ENCODE measurements around the gene RAD9A.

The RAD9A gene

GRCh38 chr11:67405688-67406339, 14.0 kb downstream of the RAD9A start:
- H3K4me2 ChIP-seq (ENCODE audit: low read length, poor library complexity, severe bottlenecking): no peak overlapping the region
- no peak for DNase-seq

DNA sequence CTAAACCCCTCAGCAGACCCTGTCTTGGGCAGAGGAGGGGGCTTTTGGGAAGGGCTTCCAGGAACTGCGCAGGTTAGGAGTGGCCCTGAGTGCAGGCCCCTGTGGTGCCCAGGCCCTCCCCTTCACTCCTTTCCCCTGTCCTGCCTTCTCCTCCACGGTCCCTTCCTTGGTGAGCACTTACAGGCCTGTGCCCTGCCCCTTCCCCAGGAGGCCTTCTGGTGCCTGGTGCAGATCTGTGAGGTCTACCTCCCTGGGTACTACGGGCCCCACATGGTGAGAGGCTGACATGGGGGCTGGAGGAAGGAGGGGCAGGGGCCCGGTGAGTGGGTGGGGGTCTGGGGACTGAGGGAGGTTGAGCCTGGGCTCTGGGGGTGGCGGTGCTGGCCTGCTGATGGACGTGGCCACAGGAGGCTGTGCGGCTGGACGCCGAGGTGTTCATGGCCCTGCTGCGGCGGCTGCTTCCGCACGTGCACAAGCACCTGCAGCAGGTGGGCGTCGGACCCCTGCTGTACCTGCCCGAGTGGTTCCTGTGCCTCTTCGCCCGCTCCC, 14.7 kb downstream of the RAD9A start:
- Histone ChIP-seq H3K27ac (ENCODE audit: low read length, poor library complexity, severe bottlenecking) (no peak overlapping the region), H2AFZ (ENCODE audit: low read depth, low read length) (no peak overlapping the region), H3K23ac (ENCODE audit: low read length in 2 of 2) (no peak overlapping the region), H4K91ac (ENCODE audit: low read length) (no peak overlapping the region), H3K9ac (ENCODE audit: low read length) (no peak overlapping the region), H3K4me1 (ENCODE audit: control insufficient read depth, insufficient read depth, low read depth, low read length) (peaks cover 11% of the 10 kb centered on the region), H3K9me3 (ENCODE audit: control insufficient read depth, low read length) (no peaks in the 10 kb centered on the region), H2BK15ac (ENCODE audit: low read depth, poor library complexity, severe bottlenecking) (no peak overlapping the region), H3K4ac (ENCODE audit: low read depth in 1 of 2, low read length in 2 of 2) (no peak overlapping the region), H3K4me3 (ENCODE audit: insufficient read depth in 1 of 2, low read depth in 1 of 2, low read length in 2 of 2) (no peak overlapping the region), H3K79me1 (replicated peaks; ENCODE audit: low read length, poor library complexity, severe bottlenecking) (no peaks in the 10 kb centered on the region), H3K36me3 (ENCODE audit: control insufficient read depth in 1 of 2, insufficient read depth in 2 of 2, low read depth in 1 of 2, low read length in 2 of 2) (no peaks in the 10 kb centered on the region), H3K4me2 (ENCODE audit: low read length, poor library complexity, severe bottlenecking) (no peak overlapping the region), H2BK5ac (ENCODE audit: low read depth, low read length, poor library complexity, severe bottlenecking) (no peak overlapping the region), H2BK12ac (ENCODE audit: low read length in 2 of 2) (peak overlapping the region in 1 of 2 experiments; percentile 10), H3K18ac (ENCODE audit: low read depth in 1 of 2, low read length in 2 of 2) (no peak overlapping the region), H3K14ac (ENCODE audit: low read length in 2 of 2) (no peak overlapping the region), H4K8ac (ENCODE audit: low read length) (no peak overlapping the region), H3K27me3 (ENCODE audit: control insufficient read depth in 1 of 2, insufficient read depth in 1 of 2, low read length in 2 of 2) (peaks cover 19 to 56% of the 10 kb centered on the region in 2 experiments), H2BK120ac (ENCODE audit: low read depth, low read length) (no peak overlapping the region), H2AK5ac (ENCODE audit: low read length, severe bottlenecking) (no peak overlapping the region)
- 84% methylated on average over 13 of the region's 18 CpGs for WGBS
- no peak for DNase-seq

More at GRCh38 chr11:67405688-67406339, 14.0 kb downstream of the RAD9A start:
- Histone ChIP-seq H3K27me3 (ENCODE audit: control insufficient read depth in 1 of 2, insufficient read depth in 1 of 2, low read length in 2 of 2) (peaks cover 12 to 49% of the 10 kb centered on the region in 2 experiments), H3K23ac (ENCODE audit: low read length in 2 of 2) (no peak overlapping the region), H3K14ac (ENCODE audit: low read length in 2 of 2) (no peak overlapping the region), H3K4me3 (ENCODE audit: insufficient read depth in 1 of 2, low read depth in 1 of 2, low read length in 2 of 2) (no peak overlapping the region), H2BK120ac (ENCODE audit: low read depth, low read length) (no peak overlapping the region), H3K27ac (ENCODE audit: low read length, poor library complexity, severe bottlenecking) (no peak overlapping the region), H2BK12ac (ENCODE audit: low read length in 2 of 2) (peak overlapping the region in 1 of 2 experiments; percentile 23), H2AK5ac (ENCODE audit: low read length, severe bottlenecking) (no peak overlapping the region), H3K36me3 (ENCODE audit: control insufficient read depth in 1 of 2, insufficient read depth in 2 of 2, low read depth in 1 of 2, low read length in 2 of 2) (no peaks in the 10 kb centered on the region), H2BK15ac (ENCODE audit: low read depth, poor library complexity, severe bottlenecking) (no peak overlapping the region), H3K9ac (ENCODE audit: low read length) (no peak overlapping the region), H4K91ac (ENCODE audit: low read length) (no peak overlapping the region), H4K8ac (ENCODE audit: low read length) (no peak overlapping the region), H3K18ac (ENCODE audit: low read depth in 1 of 2, low read length in 2 of 2) (no peak overlapping the region), H3K79me1 (replicated peaks; ENCODE audit: low read length, poor library complexity, severe bottlenecking) (no peaks in the 10 kb centered on the region), H2AFZ (ENCODE audit: low read depth, low read length) (no peak overlapping the region), H2BK5ac (ENCODE audit: low read depth, low read length, poor library complexity, severe bottlenecking) (no peak overlapping the region), H3K4ac (ENCODE audit: low read depth in 1 of 2, low read length in 2 of 2) (no peak overlapping the region), H3K4me1 (ENCODE audit: control insufficient read depth, insufficient read depth, low read depth, low read length) (peaks cover 12% of the 10 kb centered on the region), H3K9me3 (ENCODE audit: control insufficient read depth, low read length) (no peaks in the 10 kb centered on the region)
- 89% methylated on average over 9 of the region's 9 CpGs for WGBS

- no peak overlapping the region for H2BK120ac ChIP-seq (ENCODE audit: low read depth, low read length)
- H3K4me1 ChIP-seq (ENCODE audit: control insufficient read depth, insufficient read depth, low read depth, low read length): peaks cover 10% of the 10 kb centered on the region
- H4K8ac ChIP-seq (ENCODE audit: low read length): no peak overlapping the region
- no peaks in the 10 kb centered on the region for H3K9me3 ChIP-seq (ENCODE audit: control insufficient read depth, low read length)
- H2BK15ac ChIP-seq (ENCODE audit: low read depth, poor library complexity, severe bottlenecking): no peak overlapping the region
- H3K79me1 ChIP-seq (replicated peaks; ENCODE audit: low read length, poor library complexity, severe bottlenecking): no peaks in the 10 kb centered on the region
- no peak overlapping the region for H4K91ac ChIP-seq (ENCODE audit: low read length)
- H3K27me3 ChIP-seq (ENCODE audit: control insufficient read depth in 1 of 2, insufficient read depth in 1 of 2, low read length in 2 of 2): peaks cover 25 to 62% of the 10 kb centered on the region in 2 experiments
- H3K14ac ChIP-seq (ENCODE audit: low read length in 2 of 2): no peak overlapping the region
- H3K18ac ChIP-seq (ENCODE audit: low read depth in 1 of 2, low read length in 2 of 2): no peak overlapping the region
- no peak overlapping the region for H2BK5ac ChIP-seq (ENCODE audit: low read depth, low read length, poor library complexity, severe bottlenecking)
- H3K36me3 ChIP-seq (ENCODE audit: control insufficient read depth in 1 of 2, insufficient read depth in 2 of 2, low read depth in 1 of 2, low read length in 2 of 2): no peaks in the 10 kb centered on the region
- no peak overlapping the region for H3K4me2 ChIP-seq (ENCODE audit: low read length, poor library complexity, severe bottlenecking)
- H3K27ac ChIP-seq (ENCODE audit: low read length, poor library complexity, severe bottlenecking): no peak overlapping the region
- no peak for DNase-seq
- H2AFZ ChIP-seq (ENCODE audit: low read depth, low read length): no peak overlapping the region
- H3K23ac ChIP-seq (ENCODE audit: low read length in 2 of 2): no peak overlapping the region
- 70% methylated on average over 12 of the region's 12 CpGs for WGBS
- H2AK5ac ChIP-seq (ENCODE audit: low read length, severe bottlenecking): no peak overlapping the region
- no peak overlapping the region for H2BK12ac ChIP-seq (ENCODE audit: low read length in 2 of 2)
- no peak overlapping the region for H3K9ac ChIP-seq (ENCODE audit: low read length)
- no peak overlapping the region for H3K4ac ChIP-seq (ENCODE audit: low read depth in 1 of 2, low read length in 2 of 2)
- H3K4me3 ChIP-seq (ENCODE audit: insufficient read depth in 1 of 2, low read depth in 1 of 2, low read length in 2 of 2): no peak overlapping the region
These were observed 15.3 kb downstream of the RAD9A start for GRCh38 chr11:67406969-67407687.

DNA sequence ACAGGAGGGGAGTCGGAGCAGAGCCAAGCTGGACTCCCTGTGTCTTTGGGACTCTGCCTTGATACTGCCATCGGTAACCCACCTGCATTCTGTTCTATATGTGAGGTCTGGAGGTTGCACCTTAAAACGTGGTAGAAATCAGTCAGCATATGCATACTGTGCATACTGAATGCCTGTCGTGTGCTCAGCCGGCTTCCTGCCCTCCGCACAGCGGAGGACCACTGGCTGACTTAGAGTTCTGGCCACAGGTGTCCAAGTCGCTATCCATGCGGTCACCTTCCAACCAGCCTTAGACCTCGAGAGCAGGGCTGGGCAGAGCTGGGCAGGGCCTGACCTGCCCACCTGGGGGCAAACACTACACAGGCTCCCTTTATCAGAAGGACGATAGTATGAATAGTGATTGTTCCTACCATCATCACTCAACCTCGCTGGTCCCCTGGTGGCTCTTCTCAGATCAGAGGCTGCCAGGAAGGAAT, 15.9 kb downstream of the RAD9A start:
- Histone ChIP-seq H3K18ac (ENCODE audit: low read depth in 1 of 2, low read length in 2 of 2) (no peak overlapping the region), H3K79me1 (replicated peaks; ENCODE audit: low read length, poor library complexity, severe bottlenecking) (no peaks in the 10 kb centered on the region), H3K4ac (ENCODE audit: low read depth in 1 of 2, low read length in 2 of 2) (no peak overlapping the region), H2BK5ac (ENCODE audit: low read depth, low read length, poor library complexity, severe bottlenecking) (no peak overlapping the region), H2AK5ac (ENCODE audit: low read length, severe bottlenecking) (no peak overlapping the region), H3K27me3 (ENCODE audit: control insufficient read depth in 1 of 2, insufficient read depth in 1 of 2, low read length in 2 of 2) (peaks cover 31 to 68% of the 10 kb centered on the region in 2 experiments), H4K91ac (ENCODE audit: low read length) (no peak overlapping the region), H2BK120ac (ENCODE audit: low read depth, low read length) (no peak overlapping the region), H2BK15ac (ENCODE audit: low read depth, poor library complexity, severe bottlenecking) (no peak overlapping the region), H2BK12ac (ENCODE audit: low read length in 2 of 2) (no peak overlapping the region), H3K14ac (ENCODE audit: low read length in 2 of 2) (no peak overlapping the region), H3K9ac (ENCODE audit: low read length) (no peak overlapping the region), H2AFZ (ENCODE audit: low read depth, low read length) (no peak overlapping the region), H3K9me3 (ENCODE audit: control insufficient read depth, low read length) (no peaks in the 10 kb centered on the region), H3K4me2 (ENCODE audit: low read length, poor library complexity, severe bottlenecking) (no peak overlapping the region), H4K8ac (ENCODE audit: low read length) (no peak overlapping the region), H3K27ac (ENCODE audit: low read length, poor library complexity, severe bottlenecking) (no peak overlapping the region), H3K36me3 (ENCODE audit: control insufficient read depth in 1 of 2, insufficient read depth in 2 of 2, low read depth in 1 of 2, low read length in 2 of 2) (no peaks in the 10 kb centered on the region), H3K23ac (ENCODE audit: low read length in 2 of 2) (no peak overlapping the region), H3K4me1 (ENCODE audit: control insufficient read depth, insufficient read depth, low read depth, low read length) (peaks cover 12% of the 10 kb centered on the region), H3K4me3 (ENCODE audit: insufficient read depth in 1 of 2, low read depth in 1 of 2, low read length in 2 of 2) (no peak overlapping the region)
- DNase-seq: no peak
- 79% methylated on average over 12 of the region's 12 CpGs for WGBS
